C4-2B (cell line): Measurements from ENCODE around the gene OR52B6.

Experiments used
- CTCF ChIP-seq: fragments of 450-650 bp; conservative IDR thresholded peaks from 2 replicates; pipeline ENCODE4 v1.5.1; 2017; ENCODE audit warnings: mild to moderate bottlenecking
- ZFX ChIP-seq: fragments of 450-650 bp; IDR thresholded peaks from 2 replicates; pipeline ENCODE4 v1.6.1; 2017

- TF ChIP-seq CTCF: no peak
- TF ChIP-seq ZFX: no peak
These were observed 42.1 kb downstream of the OR52B6 start for GRCh38 chr11:5622802-5623201.
